ENCODE results near the gene RNU1-1.
"Not testable (repeated sequence)": the region's sequence is repeated elsewhere in the genome, so short reads cannot be mapped to it uniquely, and the experiment has no call there.

RNU1-1 gene

DNA sequence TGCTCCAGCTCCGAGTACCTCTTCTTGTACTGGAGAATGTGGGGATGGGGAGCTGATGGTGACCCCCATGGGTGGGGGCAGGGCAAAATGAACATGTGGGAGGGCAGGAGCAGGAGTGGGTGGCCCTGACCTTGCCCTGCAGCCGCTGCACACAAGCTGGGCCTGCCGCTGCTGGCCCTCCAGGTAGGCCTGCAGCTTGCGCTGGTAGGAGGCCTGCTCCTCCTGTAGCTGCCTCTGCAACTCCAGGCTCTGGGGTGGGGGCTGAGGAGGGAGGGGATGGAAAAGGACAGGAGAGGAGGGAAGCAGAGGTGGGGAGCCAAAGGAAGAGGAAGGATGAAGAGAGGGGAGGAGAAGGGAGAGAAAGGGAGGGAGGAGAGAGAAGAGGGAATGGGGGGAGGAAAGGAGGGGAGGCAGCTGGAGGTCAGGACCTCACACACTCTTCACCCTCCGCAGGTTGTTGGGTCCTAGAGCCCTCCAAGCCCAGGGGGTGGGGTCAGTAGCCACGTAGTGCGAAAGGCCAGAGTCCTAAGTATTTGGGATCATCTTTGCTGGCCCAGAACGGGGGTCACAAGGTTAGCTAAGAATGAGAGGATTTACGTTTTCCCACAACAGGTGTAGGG lies 22.9 kb downstream of the RNU1-1 start:
- DNase-seq: no peak

DNA sequence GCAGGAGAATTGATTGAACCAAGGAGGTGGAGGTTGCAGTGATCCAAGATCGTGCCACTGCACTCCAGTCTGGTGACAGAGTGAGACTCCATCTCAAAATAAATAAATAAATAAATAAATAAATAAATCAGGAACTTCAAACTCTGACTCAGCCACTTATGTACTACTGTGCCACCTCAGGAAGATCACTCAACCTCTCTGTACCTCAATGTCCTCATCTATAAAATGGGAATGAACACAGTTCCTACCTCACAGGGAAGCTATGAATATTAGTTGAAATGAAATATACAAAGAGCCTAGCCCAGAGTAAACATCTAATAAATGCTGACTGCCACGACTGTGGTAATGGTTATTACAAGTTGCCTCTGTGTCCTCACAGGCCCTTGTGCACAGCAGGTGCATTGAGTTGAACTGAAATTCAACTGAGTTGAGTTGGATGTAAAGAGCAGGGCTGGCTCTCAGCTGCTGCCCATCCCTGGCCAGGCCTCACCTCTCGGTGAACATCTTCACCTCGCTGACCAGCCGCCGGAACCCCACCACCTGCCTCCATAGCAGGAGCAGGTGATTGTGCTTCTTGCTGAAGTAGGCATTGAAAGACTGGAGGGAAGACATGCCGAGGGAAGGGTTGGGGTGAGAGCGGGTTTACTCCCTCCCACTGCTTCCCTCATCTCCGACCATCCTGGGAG lies 24.7 kb downstream of the RNU1-1 start:
- not testable (repeated sequence) for DNase-seq

- DNase-seq: not testable (repeated sequence)
These were observed 27.1 kb downstream of the RNU1-1 start for GRCh38 chr1:16487011-16487410.

DNA sequence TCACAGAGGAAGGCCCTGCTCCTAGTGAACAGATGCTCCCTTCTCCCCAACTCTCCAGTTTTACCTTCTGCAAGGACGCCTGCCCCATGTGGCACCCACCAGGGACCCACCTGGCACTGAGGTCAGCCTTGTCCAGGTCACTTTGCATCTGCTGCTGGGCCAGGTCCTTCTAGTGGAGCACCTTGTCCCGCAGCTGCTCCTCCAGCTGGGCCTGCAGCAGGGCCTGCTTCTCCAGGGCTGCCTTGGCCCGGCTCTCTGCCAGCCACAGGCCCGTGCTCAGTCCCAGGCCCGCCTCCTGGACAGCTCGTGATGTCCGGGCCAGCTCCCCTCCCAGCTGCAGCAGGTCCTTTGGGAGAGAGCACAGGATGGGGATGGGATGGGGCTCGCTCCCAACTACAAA lies 27.8 kb downstream of the RNU1-1 start:
- not testable (repeated sequence) for DNase-seq

GRCh38 chr1:16484931-16485330 lies 29.2 kb downstream of the RNU1-1 start:
- no peak for DNase-seq

- DNase-seq: no peak
These were observed 29.6 kb downstream of the RNU1-1 start for GRCh38 chr1:16484501-16484835.

DNA sequence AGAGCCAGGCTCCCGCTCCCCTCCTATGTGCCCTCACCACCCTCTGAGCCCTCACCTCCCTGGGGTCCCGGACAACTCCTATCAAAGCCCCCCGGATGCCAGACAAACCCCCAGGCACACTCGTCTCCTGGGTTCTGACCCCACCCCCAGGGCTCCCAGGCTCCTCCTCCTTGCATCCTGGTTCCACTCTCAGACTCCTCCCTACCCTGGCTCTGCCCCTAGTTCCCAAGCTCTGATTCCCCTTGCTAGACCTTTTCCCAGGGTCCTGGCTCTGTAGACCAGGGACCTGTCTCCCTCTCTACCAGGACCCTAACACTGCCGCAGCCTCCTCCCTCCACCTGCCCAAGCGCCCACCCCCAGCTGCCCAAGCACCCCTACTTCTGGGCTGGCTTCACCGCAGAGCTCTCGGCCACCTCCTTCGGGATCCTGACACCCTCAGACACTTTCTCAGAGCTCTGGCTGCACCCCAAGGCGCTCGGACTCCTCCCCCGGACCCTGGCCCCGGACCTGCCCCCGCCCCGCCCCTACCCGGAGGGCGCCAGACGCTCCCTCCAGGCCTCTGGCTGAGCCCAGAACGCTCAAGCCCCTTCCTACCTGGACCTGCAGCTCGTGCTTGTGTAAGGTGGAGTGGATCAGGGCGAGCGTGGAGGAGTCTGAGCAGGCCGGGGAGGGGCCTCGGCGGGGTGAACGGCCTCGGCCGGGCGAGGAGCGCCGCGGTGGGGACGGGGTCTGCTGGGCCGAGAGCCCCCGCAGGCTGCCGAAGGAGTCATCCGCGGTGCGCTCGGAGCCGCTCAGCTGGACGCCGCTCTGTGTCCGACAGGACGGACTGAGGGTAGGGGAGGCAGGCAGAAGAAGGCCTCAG lies 30.2 kb downstream of the RNU1-1 start:
- DNase-seq: not testable (repeated sequence)

DNA sequence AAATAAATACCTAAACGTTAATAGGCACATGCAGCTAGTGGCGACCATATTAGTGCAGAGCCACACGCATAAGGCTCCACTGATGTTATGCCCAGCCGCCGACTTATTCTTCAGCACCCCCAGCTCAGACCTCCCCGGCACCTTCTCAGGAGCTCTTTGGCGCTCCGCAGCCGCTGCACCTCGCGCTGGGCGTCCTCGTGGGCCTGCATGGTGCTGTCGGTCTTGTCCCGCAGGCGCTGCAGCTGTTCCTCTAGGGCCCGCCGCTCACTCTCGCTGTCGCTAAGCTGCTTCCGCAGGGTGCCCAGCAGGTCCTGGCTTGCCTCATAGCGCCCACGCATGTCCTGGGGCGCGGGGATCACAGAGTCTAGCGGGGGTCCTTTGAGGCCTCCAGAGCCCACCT lies 30.9 kb downstream of the RNU1-1 start:
- DNase-seq: not testable (repeated sequence)

GRCh38 chr1:16478091-16478490 lies 36.0 kb downstream of the RNU1-1 start:
- DNase-seq: no peak

DNA sequence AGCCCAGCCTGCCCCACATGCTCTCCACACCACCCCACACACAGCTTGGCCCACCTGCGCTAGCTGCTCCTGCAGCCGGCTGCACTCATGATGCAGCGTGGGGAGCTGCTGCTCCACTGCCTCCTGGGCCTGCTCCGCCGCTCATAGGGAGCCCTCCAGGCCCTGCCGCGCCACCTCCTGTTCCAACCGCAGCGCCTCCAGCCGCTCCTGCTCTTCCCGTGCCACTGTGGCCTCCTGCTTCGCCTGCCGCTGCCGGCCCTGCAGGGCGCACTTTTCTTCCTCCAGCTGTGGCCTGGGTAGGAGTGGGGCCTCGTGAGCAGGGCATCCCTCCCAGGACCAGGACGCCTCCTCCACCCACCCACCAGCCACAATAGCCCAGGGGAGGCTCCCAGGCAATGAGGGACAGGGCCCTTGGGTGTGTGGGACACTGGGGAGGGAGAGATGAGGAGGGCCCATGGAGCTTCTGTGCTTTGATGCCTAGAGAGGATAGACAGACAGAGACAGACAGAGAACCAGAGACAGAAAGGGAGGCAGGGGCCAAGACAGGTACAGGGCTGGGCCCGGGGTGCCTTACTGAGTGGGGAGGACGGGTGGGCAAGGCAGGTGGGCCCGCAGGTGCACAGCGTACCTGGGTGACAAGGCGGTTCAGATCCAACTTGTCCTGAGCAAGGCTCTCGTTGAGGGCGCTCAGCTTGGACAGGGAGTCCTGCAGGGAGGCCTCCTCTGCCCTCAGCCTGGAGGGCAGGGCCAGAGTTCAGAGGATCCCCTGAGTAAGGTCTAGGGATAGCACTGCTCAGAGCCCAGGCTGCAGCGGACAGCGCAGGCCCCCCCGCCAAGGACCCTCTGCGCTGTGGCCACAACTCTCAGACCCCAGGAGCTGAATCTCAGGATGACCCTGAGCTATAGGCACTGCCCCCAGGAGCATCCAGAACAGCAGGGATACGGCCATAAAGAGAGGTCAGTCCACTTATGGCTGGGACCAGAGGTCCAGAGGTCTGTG lies 38.0 kb downstream of the RNU1-1 start:
- DNase-seq: not testable (repeated sequence)

DNA sequence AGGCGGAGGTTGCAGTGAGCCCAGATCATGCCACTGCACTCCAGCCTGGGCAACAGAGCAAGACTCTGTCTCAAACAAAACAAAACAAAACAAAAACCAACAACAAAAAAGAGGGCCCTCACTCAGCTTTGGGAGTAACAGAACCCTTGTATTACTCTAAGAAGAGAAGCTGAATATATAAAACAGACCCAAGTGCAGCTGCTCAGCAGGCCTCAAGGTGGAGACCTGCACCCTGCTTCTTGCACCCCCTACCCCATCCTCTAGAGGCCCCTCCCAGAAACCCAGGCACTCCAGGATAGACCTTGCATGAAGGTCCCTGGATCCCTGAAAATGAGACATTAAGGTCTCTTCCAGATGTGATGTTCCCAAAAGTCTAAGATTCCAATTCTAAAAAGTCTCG lies 39.2 kb downstream of the RNU1-1 start:
- DNase-seq: not testable (repeated sequence)

DNA sequence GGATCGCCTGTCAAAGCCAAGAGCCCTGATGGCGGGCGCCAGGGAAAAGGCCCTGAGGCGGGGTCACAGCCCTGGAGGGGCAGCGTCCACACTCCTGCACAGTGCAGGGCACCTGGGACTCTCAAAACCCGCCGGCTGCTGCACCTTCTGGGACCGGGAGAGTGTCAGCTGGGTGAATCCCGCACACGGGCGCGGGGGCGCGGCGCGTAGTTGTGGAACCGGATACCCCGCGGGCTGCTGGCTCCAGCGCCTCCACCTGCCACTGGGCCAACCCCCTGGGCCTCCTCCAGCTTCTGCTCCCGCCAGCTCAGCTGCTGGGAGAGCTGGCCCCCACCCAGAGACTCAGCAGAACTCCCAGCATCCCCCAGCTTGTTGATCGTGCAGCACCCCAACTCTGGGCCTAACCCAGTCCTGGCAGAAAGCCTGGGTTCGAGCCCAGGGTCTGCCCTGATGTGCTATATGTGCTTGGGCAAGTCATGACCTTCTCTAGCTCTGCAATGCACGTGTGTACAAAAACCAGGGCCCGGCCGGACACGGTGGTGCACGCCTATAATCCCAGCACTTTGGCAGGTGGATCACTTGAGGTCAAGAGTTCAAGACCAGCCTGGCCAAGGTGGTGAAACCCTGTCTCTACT lies 39.8 kb downstream of the RNU1-1 start:
- DNase-seq: no peak

GRCh38 chr1:16468558-16468957 lies 45.5 kb downstream of the RNU1-1 start:
- no peak for DNase-seq

GRCh38 chr1:16464917-16465625 lies 49.0 kb downstream of the RNU1-1 start:
- no peak for DNase-seq
